A549 (cell line): ENCODE results near the gene ZNF10. TPM values are rescaled to one million over a fixed set of nuclear protein-coding genes. Genes with fewer than 3 reads are reported as not detected.
A peak's percentile ranks its signal among the peaks of the same experiment; 100 is the strongest.

ENCODE experiments used
- ATAC-seq, 2 experiments: fragments of 200-7000 bp in 1 of 2; fragments of >200 bp in 1 of 2; cut with Nextera tagmentation in 1 of 2; cut with Tn5 transposase in 1 of 2; 3 replicates each; pipeline versions ENCODE4 v1.8.0 to v1.9.1; 2018 to 2020; ENCODE audit warnings: mild to moderate bottlenecking in 1 of 2, moderate library complexity in 1 of 2
- CTCF ChIA-PET: fragments of 300-600 bp; sonication (Branson Sonifier 250); formaldehyde crosslinking; extraction: SDS; loops from one replicate; lab custom pipeline; 2021; ENCODE audit warnings: antibody characterized with exemption, inconsistent platforms; lab: Yijun Ruan, JAX
- POLR2A ChIA-PET: fragments of 350-600 bp; formaldehyde crosslinking; extraction: SDS; loops from one replicate; lab custom pipeline; 2021; ENCODE audit warnings: antibody characterized with exemption, inconsistent platforms; lab: Yijun Ruan, JAX
- DNase-seq, 2 experiments: peaks; one replicate each; pipeline versions ENCODE4 v3.0.0 to v3.0.0-alpha.2; 2011 to 2016; ENCODE audit warnings: low read depth in 1 of 2, low spot score in 1 of 2
- FAIRE-seq: peaks from 2 replicates; lab custom pipeline; 2011; peaks lifted over from hg19 to GRCh38; lab: Jason Lieb, UNC
- H3K27ac ChIP-seq, 2 experiments: fragments of >200 bp; sonication (Bioruptor Twin); formaldehyde crosslinking; 3 replicates each; pipeline ENCODE4 v1.5.1; 2016 to 2017
- H3K4me1 ChIP-seq: fragments of >200 bp; sonication (Bioruptor Twin); formaldehyde crosslinking; 3 replicates; pipeline ENCODE4 v1.6.1; 2016
- H3K4me2 ChIP-seq: fragments of >200 bp; sonication (Bioruptor Twin); formaldehyde crosslinking; 3 replicates; pipeline ENCODE4 v1.6.1; 2016
- H3K4me3 ChIP-seq: fragments of >200 bp; sonication (Bioruptor Twin); formaldehyde crosslinking; 3 replicates; pipeline ENCODE4 v1.5.1; 2016
- H3K9me3 ChIP-seq: fragments of >200 bp; sonication (Bioruptor Twin); formaldehyde crosslinking; 3 replicates; pipeline ENCODE4 v1.6.1; 2016
- ATOH8 ChIP-seq: fragments of 250-450 bp; sonication (Bioruptor Pico); IDR thresholded peaks from 2 replicates; pipeline ENCODE4 v1.5.0; 2020; ENCODE audit warnings: low read depth, mild to moderate bottlenecking, moderate library complexity
- CHD4 ChIP-seq: fragments of 200-600 bp; sonication (generic); IDR thresholded peaks from 2 replicates; pipeline ENCODE4 v1.6.1; 2016; ENCODE audit warnings: antibody characterized with exemption, mild to moderate bottlenecking, borderline replicate concordance
- E2F6 ChIP-seq: IDR thresholded peaks from 2 replicates; pipeline ENCODE4 v1.6.1; 2012; ENCODE audit warnings: low read depth, borderline replicate concordance
- EP300 ChIP-seq, 2 experiments: fragments of >200 bp; sonication (Bioruptor Twin); formaldehyde crosslinking; IDR thresholded peaks; 2 replicates in 1 of 2; 3 replicates in 1 of 2; pipeline ENCODE4 v1.6.1; 2016 to 2017
- GATA3 ChIP-seq: IDR thresholded peaks from 2 replicates; pipeline ENCODE4 v1.6.1; 2012; ENCODE audit warnings: borderline replicate concordance
- HMGXB4 ChIP-seq: fragments of 250-450 bp; sonication (Bioruptor Pico); IDR thresholded peaks from 2 replicates; pipeline ENCODE4 v1.5.0; 2021; ENCODE audit warnings: mild to moderate bottlenecking, moderate library complexity, borderline replicate concordance
- JUNB ChIP-seq: fragments of >200 bp; sonication (Bioruptor Twin); formaldehyde crosslinking; IDR thresholded peaks from 2 replicates; pipeline ENCODE4 v1.6.1; 2016
- KDM1A ChIP-seq: fragments of 200-600 bp; sonication (generic); IDR thresholded peaks from 2 replicates; pipeline ENCODE4 v1.6.1; 2016; ENCODE audit warnings: low read depth, mild to moderate bottlenecking
- MAFK ChIP-seq: fragments of 450-650 bp; IDR thresholded peaks from 2 replicates; pipeline ENCODE4 v1.6.1; 2014; ENCODE audit not compliant: partially characterized antibody
- MAZ ChIP-seq: fragments of 150-350 bp; IDR thresholded peaks from 2 replicates; pipeline ENCODE4 v1.6.1; 2014; ENCODE audit warnings: antibody characterized with exemption, low read depth, low read length, borderline replicate concordance
- NPAS2 ChIP-seq: fragments of 250-450 bp; sonication (Bioruptor Pico); IDR thresholded peaks from 2 replicates; pipeline ENCODE4 v1.8.0; 2022; ENCODE audit warnings: mild to moderate bottlenecking, moderate library complexity, borderline replicate concordance
- POLR2A ChIP-seq: IDR thresholded peaks from 2 replicates; pipeline ENCODE4 v1.6.1; 2012; ENCODE audit warnings: mild to moderate bottlenecking, low read length
- POLR2AphosphoS2 ChIP-seq: conservative IDR thresholded peaks from 2 replicates; pipeline ENCODE4 v1.6.1; 2012; ENCODE audit warnings: low read length, improper control_type of control experiment, inconsistent platforms
- WGBS: methylation state at CpG from one replicate; pipeline ENCODE4 v1.1.6; 2017; ENCODE audit errors: missing lambda C conversion rate; 5-methylcytosine and 5-hydroxymethylcytosine counted together
- polyA plus RNA-seq, 4 experiments: library from polyadenylated mRNA; depleted of rRNA in 3 of 4; stranded (reverse); fragments of >200 nt; fragmentation: RNase III in 1 of 4; extraction: RNeasy Plus Mini Kit Qiagen cat#74134 plus additional on column Dnase treatment in 1 of 4; gene quantifications; 2 replicates in 3 of 4; 3 replicates in 1 of 4; pipeline ENCODE4 v1.2.3, GENCODE V29; 2011 to 2017
- TF ChIP-seq, protein P1 (sequence below): fragments of 200-600 bp; sonication (generic); IDR thresholded peaks from 2 replicates; pipeline ENCODE4 v1.6.1; 2016; ENCODE audit warnings: antibody characterized with exemption, mild to moderate bottlenecking, moderate library complexity

The ZNF10 gene
- polyA plus RNA-seq, 2 of the 4 experiments (the other 2 are of a cell fraction): 2.0 to 4.1 TPM

DNA sequence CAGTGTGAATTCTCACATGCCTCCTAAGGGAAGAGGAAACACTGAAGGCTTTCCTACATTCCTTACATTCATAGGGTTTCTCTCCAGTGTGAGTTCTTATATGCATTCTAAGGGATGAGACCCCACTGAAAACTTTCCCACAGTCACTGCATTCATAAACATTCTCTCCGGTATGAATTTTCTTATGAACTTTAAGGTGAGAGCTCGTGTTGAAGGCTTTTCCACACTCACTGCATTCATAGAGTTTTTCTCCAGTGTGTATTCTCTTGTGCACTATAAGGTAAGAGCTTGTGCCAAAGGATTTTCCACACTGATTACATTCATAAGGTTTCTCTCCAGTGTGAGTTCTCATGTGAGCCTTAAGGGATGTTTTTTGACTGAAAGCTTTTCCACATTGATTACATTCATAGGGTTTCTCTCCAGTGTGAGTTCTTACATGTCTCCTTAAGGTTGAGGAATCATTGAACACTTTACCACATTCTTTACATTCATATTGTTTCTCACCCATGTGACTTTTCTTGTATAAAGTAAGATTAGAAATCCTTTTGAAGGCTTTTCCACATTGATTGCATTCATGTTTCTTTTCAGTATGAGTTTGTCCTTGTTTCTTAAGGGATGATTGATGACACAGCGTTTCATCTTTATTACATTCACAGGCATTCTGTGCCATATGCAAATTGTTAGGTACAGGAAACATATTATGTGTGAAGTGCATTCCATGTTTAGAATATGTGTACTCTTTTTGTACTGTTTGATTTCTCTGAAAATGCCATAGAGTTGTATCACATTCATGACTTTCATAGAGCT lies 9.8 kb upstream of the ZNF10 start:
- TF ChIP-seq POLR2AphosphoS2: no peak
- TF ChIP-seq NPAS2 (CRISPR knock-in tag): no peak
- TF ChIP-seq GATA3: peak; percentile 10; the same call in 1 of the 2 replicates
- TF ChIP-seq E2F6: no peak
- peak; percentile 55 for TF ChIP-seq MAFK
- no peak for TF ChIP-seq CHD4
- no peak for TF ChIP-seq ATOH8 (CRISPR knock-in tag)
- TF ChIP-seq JUNB: no peak
- TF ChIP-seq KDM1A: peak; percentile 30; the same call in 1 of the 2 replicates
- TF ChIP-seq MAZ: no peak
- TF ChIP-seq POLR2A: no peak
- TF ChIP-seq EP300 (IDR thresholded peaks at IDR 0.05): no peak
- TF ChIP-seq, all 56 proteins: peak for 3
- H3K9me3 ChIP-seq: peaks cover 100% of the 10 kb centered on the region
- no peak overlapping the region for H3K4me3 ChIP-seq
- 54% methylated on average over 3 of the region's 3 CpGs for WGBS
- ChIA-PET CTCF (interaction anchor here (1.2 to 1.5 kb wide), 2 partner anchors 15 to 60 kb away, joined by 3 to 4 read pairs; partner anchors contain the start of gene ZNF268), POLR2A (no interaction called here)
- ATAC-seq: no peak
- FAIRE-seq: no peak
- H3K27ac ChIP-seq: no peak overlapping the region
- H3K4me1 ChIP-seq: no peaks in the 10 kb centered on the region
- no peak overlapping the region for H3K4me2 ChIP-seq
- peak in 1 of 2 experiments; percentile 37 for DNase-seq

GRCh38 chr12:133124674-133125073 lies 5.8 kb upstream of the ZNF10 start:
- POLR2A ChIA-PET: no interaction called here

More at GRCh38 chr12:133124674-133125073, 5.8 kb upstream of the ZNF10 start:
- H3K27ac ChIP-seq: no peak overlapping the region
- no peak for DNase-seq
- H3K4me3 ChIP-seq: no peak overlapping the region
- no peaks in the 10 kb centered on the region for H3K4me1 ChIP-seq
- CTCF ChIA-PET: interaction anchor here (1.3 kb wide), 1 partner anchor 13 kb away, joined by 3 read pairs; no protein-coding TSS in a partner anchor
- ATAC-seq: no peak
- no peak for TF ChIP-seq HMGXB4 (CRISPR knock-in tag)
- TF ChIP-seq, protein P1, sequence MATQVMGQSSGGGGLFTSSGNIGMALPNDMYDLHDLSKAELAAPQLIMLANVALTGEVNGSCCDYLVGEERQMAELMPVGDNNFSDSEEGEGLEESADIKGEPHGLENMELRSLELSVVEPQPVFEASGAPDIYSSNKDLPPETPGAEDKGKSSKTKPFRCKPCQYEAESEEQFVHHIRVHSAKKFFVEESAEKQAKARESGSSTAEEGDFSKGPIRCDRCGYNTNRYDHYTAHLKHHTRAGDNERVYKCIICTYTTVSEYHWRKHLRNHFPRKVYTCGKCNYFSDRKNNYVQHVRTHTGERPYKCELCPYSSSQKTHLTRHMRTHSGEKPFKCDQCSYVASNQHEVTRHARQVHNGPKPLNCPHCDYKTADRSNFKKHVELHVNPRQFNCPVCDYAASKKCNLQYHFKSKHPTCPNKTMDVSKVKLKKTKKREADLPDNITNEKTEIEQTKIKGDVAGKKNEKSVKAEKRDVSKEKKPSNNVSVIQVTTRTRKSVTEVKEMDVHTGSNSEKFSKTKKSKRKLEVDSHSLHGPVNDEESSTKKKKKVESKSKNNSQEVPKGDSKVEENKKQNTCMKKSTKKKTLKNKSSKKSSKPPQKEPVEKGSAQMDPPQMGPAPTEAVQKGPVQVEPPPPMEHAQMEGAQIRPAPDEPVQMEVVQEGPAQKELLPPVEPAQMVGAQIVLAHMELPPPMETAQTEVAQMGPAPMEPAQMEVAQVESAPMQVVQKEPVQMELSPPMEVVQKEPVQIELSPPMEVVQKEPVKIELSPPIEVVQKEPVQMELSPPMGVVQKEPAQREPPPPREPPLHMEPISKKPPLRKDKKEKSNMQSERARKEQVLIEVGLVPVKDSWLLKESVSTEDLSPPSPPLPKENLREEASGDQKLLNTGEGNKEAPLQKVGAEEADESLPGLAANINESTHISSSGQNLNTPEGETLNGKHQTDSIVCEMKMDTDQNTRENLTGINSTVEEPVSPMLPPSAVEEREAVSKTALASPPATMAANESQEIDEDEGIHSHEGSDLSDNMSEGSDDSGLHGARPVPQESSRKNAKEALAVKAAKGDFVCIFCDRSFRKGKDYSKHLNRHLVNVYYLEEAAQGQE: no peak
- 93% methylated on average over 2 of the region's 2 CpGs for WGBS
- no peak for FAIRE-seq
- peaks cover 99% of the 10 kb centered on the region for H3K9me3 ChIP-seq
- no peak overlapping the region for H3K4me2 ChIP-seq
